ENCODE data around the gene HCN2.
A peak's percentile ranks its signal among the peaks of the same experiment; 100 is the strongest.
"Not testable (repeated sequence)": the region's sequence is repeated elsewhere in the genome, so short reads cannot be mapped to it uniquely, and the experiment has no call there.

Gene HCN2

GRCh38 chr19:588093-588740 is 1.5 kb upstream of the HCN2 start:
- peak; percentile 68 for DNase-seq

GRCh38 chr19:588741-589692 is 664 bp upstream of the HCN2 start:
- no peak for DNase-seq

GRCh38 chr19:590396-590745 is 690 bp downstream of the HCN2 start:
- no peak for DNase-seq

- no peak for DNase-seq
These were observed 1.0 kb downstream of the HCN2 start for GRCh38 chr19:590750-591098.

GRCh38 chr19:591099-591958 is 1.6 kb downstream of the HCN2 start:
- DNase-seq, result peak; percentile 39

GRCh38 chr19:592101-592500 is 2.4 kb downstream of the HCN2 start:
- DNase-seq, result no peak

GRCh38 chr19:593055-593454 is 3.4 kb downstream of the HCN2 start:
- DNase-seq, result no peak

- no peak for DNase-seq
These were observed 3.8 kb downstream of the HCN2 start for GRCh38 chr19:593505-593904.

- no peak for DNase-seq
These were observed 4.7 kb downstream of the HCN2 start for GRCh38 chr19:594265-594870.

GRCh38 chr19:595326-596262 is 5.9 kb downstream of the HCN2 start:
- no peak for DNase-seq

GRCh38 chr19:596263-596655 is 6.6 kb downstream of the HCN2 start:
- DNase-seq, result no peak

- DNase-seq, result no peak
These were observed 8.0 kb downstream of the HCN2 start for GRCh38 chr19:597406-598315.

GRCh38 chr19:601310-601709 is 11.6 kb downstream of the HCN2 start:
- DNase-seq, result no peak

GRCh38 chr19:601790-602189 is 12.1 kb downstream of the HCN2 start:
- DNase-seq, result no peak

- no peak for DNase-seq
These were observed 13.0 kb downstream of the HCN2 start for GRCh38 chr19:602391-603301.

GRCh38 chr19:603302-603639 is 13.6 kb downstream of the HCN2 start:
- DNase-seq, result not testable (repeated sequence)

GRCh38 chr19:603779-604178 is 14.1 kb downstream of the HCN2 start:
- DNase-seq, result not testable (repeated sequence)

- peak; percentile 16 for DNase-seq
These were observed 14.7 kb downstream of the HCN2 start for GRCh38 chr19:604355-604754.

- DNase-seq, result not testable (repeated sequence)
These were observed 15.6 kb downstream of the HCN2 start for GRCh38 chr19:605061-605971.
